Activated T-helper 1 cell treated with Interleukin-2 at 50 U/mL for 16 hours (primary cell): ENCODE data around the gene HS1BP3.
A peak's percentile ranks its signal among the peaks of the same experiment; 100 is the strongest.

Experiments used
- DNase-seq: peaks from one replicate; pipeline ENCODE4 v3.0.0-alpha.2; 2020; ENCODE audit warnings: low read depth

Gene HS1BP3

DNA sequence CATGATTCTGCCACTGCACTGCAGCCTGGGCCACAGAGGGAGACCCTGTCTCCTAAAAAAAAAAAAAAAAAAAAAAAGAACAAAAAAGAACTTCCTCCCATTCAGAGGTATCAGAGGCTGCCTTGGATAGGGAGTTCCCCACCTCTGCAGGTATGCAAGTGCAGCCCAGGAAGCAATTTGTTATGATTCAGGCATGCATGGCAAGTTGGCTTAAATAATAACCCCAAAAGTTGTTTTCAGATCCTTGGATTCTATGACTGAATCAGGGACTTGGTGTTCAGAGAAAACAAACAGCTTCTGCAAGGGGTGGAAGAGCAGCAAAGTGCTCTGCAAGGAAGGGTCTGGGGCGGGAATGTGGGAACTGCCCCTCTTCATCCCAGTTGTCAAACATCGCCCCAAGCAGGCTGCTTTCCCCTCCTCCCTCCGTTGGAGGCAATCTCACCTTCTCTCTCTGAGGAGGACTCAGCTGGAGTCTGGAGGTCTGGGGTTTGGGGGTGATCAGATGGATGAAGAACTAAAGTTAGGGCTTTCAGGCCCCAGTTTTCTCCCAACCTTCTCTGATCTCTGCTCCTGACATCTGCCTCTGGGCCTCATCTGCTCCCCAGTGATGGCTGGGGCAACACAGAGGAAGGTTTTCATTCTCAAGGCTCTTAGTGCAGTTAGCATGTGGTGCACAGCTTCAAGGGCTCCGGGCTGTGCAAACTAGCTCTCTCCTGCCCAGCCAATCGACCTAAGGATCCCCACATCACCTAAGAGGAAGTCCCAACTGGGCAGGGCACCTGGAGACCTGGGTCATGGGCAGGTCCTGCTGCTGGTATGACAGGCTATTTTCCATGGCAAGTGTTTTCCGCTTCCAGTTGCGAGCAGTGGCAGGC is 12.5 kb upstream of the HS1BP3 start:
- DNase-seq: no peak

DNA sequence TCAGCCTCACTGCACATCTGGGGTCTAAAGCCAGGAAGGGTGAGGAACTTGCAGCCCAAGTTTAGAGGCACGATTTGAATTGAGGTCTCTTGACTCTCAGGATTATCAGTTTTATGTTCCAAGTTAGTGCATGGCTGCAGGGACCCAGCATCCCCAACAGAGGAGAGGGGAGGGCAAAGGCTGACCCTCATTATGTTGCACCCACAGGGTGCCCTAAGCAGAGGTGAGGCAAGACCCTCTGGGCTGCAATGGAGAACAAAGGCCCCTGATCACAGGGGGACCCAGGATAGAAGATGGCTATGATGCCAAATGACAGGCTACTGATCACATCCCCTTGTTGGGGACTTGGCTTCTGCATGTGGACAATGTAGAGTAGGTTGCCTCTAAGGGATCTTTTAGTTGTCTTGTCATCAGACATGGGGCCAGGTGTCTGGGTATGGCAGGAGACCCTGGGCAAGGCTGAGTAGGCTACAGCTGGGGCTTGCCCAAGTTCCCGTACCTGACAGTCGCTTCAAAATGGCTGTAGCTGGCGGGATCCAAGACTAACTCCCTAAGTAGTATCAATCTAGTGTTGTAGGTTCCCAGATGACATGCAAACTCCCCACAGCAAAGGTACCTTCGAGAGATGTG is 11.5 kb upstream of the HS1BP3 start:
- no peak for DNase-seq

- peak; percentile 44 for DNase-seq
These were observed 10.8 kb upstream of the HS1BP3 start for GRCh38 chr2:20661421-20662307.

DNA sequence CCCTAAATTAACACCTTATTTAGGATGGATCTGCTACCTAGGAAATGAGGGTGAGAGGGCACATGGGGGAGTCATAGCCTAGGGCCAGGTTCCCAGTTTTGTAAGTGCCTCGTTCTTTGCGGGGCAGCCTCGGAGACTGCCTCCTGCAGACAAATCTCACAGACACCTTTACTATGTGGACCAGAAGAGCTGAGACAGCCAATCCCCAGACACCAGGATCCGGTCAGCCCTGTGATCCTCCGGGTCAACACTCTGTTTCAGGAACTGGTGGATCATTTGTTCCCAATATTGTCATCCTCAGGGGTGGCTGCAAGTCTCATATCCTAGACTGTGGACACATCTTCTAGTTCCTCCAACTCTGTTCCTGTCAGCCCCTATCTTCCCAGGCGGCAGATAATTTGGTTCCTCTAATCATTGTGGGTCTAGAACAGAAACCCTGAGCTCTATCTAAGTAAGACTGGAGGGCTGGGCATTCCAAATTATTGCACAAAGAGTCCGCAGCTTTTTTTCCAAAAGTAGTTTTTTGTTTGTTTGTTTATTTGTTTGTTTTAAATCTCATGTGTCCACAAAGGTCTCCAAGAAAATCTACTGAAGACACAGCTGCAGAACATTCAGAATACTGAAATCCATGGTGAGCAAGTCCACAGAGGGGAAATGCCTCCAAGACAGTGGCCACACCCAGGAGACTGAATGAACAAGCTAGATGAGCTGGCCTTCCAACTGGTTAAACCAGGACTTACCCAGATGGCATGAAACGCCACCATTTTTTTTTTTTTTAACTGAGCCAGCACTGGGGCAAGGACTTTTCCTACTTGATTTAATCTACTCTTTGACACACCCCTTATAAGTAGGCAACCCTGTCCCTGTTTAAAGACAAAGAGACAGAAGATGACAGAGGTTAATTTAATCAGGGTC is 9.9 kb upstream of the HS1BP3 start:
- no peak for DNase-seq

- no peak for DNase-seq
These were observed 6.8 kb upstream of the HS1BP3 start for GRCh38 chr2:20657522-20658235.

DNA sequence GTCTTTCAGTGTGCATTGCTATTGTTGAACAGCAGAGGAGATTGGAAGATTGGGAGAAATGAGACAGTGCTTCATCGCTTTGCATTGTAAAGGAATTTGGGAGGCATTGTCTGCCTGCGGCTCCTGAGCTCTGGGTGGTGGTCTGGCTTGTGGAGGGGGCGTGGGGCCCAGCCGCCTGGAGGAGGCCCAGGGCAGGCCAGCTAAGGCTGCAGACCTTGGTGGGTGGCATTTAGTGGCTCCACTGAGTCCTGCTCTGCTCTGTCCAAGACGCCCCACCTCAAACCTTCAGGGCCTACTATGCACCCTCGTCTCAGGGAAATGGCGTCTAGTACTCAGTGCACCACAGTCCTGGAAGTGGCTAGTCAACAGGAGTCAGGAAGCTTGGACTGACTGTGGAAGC is 5.7 kb upstream of the HS1BP3 start:
- no peak for DNase-seq

DNA sequence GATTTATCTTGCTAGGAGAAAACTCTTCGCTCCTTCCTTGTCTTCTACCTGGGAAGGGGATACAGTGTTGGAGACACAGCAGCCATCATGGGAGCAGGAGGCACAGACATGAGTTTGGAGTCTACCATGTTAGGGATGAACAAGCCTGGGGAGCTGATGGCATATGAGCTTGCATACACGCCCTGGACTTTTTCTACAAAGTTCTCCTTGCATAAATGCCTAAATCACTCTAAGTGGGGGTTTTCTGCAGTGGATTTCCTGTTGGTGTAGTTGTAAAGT is 3.6 kb upstream of the HS1BP3 start:
- no peak for DNase-seq

DNA sequence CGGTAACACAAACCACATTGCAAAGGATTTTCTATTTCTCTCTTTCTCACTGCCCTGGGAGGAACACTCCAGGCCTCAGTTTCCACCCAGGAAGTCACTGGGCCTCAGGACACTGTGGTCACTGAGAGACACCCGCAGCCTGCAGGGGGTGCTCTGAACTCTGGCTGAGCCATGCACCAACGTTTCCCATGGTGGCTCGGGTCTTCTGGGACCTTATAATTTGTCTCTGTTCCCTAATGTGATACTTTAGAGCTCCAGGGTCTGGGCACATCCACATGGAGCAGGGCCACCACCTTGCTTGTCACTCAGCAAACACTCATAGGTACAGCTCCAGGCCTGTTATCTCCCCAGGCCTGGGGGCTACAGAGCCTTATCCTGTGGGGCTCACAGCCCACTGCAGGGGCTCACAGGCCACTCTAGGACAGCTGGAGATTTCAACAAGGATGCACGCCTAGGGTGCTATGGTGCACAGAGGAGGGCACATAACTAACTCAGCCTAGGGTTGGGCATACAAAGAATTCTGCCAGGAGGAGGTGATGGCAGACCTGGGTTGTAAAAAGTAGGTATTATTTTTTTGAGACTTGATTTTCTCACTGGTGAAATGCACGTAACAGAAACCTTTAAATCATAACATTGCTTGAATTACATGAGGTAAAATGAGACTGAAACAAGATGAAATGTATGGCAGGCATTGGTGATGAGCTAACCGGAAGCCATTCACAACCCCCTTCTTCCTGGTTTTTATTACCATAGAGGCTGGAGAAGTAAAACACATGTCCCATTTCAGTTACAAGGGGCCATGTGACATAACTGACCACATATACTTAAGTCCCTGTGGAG is 3.0 kb upstream of the HS1BP3 start:
- no peak for DNase-seq

DNA sequence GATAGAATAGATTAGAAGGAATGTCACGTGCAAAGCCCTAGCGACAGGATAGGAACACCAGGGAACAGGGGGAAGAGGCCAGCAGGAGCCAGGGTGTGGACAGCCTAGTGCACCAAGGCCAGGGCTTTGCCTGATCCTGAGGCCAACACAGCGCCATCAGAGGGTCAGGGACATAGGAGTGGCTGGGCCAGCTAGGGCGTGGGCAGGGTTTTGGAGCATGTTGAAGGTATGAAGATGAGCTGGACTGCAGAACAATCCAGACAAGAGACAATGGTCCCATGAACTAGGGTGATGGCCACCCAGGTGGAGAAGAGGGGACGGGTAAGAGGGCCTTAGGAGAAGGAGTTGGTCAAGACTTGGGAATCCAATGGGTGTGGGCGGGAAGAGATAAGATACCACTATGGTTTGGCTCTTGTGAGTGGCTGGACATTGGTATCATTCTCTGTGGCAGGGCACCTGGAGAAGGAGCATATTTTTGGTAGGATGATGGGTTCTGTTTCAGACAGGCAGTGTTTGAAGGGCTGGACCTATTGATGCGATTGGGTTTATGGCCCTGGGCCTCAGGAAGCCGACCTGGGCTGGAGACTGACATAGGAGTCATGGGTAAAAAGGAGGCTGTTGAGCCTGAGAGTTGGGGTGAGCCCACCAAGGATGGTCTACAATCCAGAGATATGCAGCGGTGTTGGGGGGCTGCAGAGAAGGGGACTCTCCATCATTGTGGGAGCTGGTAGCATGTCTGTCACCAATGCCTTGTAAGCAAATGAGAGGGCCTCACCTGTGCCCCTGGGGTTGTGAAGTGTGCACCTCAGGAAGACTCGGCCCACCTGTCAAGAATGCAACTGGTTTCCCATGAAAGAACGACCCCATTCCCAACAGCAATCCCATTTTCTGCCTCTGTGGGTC is 2.0 kb upstream of the HS1BP3 start:
- DNase-seq: no peak

DNA sequence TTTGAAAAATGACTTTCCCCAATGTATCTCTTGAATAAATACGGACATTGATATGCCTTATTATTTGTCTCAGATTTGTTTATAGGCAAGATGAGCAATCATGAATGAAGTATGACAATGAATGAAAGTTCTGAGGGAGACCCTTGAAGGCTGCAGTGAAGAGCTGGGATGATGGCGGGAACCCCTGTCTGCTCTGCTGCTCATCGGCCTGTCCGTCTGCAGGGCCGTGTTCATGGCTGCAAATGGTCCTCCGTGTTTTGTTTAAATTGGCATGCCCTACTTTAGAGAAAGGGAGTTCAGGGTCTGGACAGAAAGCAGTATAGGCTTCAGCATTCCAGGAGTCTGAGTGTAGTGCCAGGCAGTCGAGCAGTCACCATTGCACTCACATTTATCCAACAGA is 1.2 kb upstream of the HS1BP3 start:
- no peak for DNase-seq

- no peak for DNase-seq
These were observed 817 bp upstream of the HS1BP3 start for GRCh38 chr2:20651731-20652099.

DNA sequence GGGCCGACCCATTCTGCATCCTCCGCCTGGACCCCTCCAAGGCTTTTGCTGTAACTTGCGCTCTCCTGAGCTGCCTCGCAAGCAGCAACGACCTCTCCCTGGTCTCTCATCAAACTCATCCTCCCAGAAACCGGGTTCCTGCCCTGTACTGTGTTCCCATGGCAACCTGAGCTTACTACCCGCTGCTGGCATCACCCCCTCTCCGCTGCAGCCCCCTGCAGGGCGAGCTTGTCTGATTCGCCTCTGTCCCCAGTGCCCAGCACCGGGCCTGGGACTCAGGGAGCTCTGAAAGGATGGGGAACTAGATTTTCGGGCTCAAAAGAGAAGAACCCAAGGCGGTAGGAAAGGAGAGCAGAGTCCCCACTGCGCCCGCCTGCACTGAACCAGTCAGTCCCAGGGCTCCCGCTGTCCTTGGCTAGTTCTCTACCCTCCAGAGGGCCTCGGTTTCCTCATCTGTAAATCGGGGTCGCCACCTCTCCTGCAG is 463 bp downstream of the HS1BP3 start:
- DNase-seq: no peak

DNA sequence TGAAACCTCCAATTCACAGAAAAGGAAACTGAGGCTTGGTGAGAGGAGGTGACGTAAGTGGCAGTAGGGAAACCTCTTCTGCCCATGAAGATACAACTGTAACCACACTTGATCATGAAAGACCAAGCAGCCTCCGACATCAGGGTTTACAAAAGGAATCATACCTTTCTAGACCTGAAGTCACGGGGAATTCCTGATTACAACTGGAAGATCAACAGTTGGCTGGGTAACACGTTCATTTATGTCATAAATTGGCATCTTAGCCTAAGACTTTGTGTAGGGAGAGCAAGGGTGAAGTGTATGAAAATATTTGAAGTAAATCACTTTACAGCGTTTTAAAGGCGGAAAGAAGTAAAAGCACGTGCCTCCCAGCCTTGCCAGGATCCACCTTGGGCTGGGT is 922 bp downstream of the HS1BP3 start:
- DNase-seq: no peak

DNA sequence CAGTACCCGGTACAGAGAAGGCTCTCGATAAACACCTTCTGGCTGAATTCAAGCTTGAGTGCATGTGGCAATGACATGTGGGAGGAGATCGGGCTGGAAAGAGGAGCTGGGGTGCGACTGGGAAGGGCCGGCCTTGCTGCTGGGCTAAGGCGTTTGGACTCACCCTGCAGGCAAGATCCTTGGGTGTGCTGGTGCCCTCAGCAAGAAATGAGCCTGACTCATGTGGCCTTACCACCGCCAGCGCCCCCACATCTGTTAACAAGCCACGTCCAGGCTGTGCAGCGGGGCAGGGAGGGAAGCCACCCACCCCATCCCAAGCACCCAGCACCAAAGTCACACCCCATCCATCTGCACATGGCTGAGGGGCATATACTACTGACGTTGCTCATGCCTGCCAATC is 1.3 kb downstream of the HS1BP3 start:
- no peak for DNase-seq

DNA sequence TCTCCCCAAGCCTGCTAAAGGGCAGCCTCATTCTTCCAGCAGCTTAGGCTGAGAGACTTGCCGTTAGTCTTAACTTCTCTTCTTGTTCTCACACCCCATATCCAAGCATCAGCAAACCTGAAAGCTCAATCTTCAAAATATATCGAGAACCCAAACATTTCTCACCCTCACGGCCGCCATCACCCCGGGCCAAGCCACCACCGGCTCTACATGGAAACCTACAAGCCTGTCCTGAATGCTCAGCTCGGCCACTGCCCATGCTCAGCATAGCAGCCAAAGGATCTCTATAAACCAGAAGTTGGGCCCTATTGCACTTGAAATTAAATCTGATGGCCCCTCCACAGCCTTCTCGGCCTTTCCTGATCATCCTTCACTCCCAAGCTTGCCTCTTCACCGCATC is 2.1 kb downstream of the HS1BP3 start:
- DNase-seq: no peak

GRCh38 chr2:20648206-20648605 is 2.7 kb downstream of the HS1BP3 start:
- DNase-seq: no peak

- no peak for DNase-seq
These were observed 3.2 kb downstream of the HS1BP3 start for GRCh38 chr2:20647738-20648137.

- no peak for DNase-seq
These were observed 3.7 kb downstream of the HS1BP3 start for GRCh38 chr2:20647211-20647610.

GRCh38 chr2:20646446-20646845 is 4.5 kb downstream of the HS1BP3 start:
- DNase-seq: no peak
